ENCODE data around the gene NID1.

Gene NID1

DNA sequence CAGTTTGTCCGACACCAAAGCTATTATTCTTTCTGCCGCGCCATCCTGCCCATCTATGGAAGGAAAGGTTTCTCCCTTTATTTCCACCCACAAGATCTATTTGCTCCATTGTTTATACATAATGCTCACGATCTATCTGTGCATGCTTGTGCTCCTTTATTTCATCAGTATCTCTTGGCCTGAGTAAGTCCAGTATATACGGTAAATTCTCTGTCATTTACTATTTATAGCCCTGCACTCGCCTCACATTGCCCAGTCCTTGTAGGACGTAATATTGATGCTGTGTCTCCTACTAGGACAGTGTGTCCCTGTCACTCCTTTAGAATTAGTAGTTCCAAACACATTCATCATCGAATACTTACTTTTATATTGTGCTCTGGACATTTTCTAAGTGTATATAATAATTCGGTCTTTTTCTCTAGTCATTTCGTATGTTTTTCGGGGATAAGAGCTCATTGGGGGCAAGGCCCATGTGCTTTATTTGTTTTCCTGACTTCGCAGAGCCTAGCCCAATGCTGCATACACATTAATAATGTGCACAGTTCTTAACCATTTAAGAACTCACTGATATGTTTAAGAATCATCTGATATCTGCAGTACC, 3.1 kb upstream of the NID1 start:
- no peak for DNase-seq (ENCODE audit: low read depth, low spot score)

DNA sequence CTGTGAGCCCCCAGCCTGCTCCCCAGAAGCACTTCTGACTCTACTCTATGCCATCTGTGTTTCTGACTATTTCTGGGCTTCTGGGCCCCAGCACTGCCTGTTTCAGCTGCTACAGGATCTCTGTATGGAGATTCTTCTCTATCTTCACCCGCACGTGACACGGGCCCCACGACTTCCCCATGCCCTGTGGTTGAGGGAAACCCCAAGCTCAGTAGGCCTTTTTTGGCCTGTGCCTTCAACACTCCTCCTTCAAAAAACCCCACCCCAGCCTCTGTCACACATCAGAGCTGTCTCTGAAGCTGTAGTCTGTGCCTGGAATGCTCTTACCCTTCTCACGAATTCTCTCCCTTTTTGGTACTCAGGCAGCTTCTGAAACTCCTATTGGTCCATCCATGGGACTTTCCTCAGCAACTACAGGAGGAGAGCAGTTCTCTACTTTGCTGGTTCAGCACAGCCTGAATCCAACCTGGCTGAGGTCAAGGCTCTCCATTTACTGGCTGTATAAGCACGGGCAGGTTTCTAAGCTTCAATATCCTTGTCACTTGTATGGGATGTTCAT, 2.0 kb upstream of the NID1 start:
- DNase-seq (ENCODE audit: low read depth, low spot score): no peak

DNA sequence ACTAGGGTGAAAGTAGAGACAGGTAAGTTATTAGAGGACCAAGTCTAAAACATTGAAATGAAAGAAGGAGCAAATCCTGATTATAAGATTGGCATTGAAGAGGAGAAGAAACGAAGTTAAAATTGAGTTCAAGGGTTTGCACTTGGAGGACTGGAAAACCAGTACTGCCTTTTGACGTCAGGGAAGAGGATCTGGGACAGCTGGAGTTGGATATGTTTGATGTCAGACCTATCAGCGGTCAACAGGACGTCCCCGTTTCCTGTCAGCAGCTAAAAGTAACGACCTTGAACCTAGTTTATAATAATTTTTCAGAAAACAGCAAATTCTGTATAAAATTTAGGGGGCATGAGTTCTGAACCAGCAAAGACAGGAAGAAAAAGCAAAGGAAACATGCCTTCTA, 1.2 kb upstream of the NID1 start:
- DNase-seq (ENCODE audit: low read depth, low spot score): no peak

DNA sequence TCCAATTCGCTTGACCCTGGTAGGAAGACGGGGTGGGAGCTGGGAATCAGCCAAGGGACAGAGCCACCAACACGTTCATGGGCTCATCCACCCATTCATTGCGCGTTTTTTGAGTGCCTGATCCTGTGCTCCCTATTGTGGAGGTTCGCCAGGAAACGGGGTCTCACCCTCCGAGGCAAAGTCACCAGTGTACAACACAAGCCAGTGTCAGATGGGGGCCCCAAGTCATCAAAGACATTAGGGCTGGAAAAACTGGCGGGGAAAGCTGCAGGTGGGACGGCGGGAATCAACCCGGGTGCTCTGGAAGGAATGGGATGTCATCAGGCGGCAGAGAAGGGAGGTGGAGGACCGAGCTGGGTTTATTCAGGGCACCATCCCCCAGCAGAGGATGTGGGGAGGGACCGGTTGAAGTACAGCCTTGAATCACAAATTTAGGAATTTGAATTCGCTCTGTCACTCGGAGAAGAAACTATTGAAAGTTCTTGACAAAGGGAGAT, 667 bp upstream of the NID1 start:
- no peak for DNase-seq (ENCODE audit: low read depth, low spot score)

DNA sequence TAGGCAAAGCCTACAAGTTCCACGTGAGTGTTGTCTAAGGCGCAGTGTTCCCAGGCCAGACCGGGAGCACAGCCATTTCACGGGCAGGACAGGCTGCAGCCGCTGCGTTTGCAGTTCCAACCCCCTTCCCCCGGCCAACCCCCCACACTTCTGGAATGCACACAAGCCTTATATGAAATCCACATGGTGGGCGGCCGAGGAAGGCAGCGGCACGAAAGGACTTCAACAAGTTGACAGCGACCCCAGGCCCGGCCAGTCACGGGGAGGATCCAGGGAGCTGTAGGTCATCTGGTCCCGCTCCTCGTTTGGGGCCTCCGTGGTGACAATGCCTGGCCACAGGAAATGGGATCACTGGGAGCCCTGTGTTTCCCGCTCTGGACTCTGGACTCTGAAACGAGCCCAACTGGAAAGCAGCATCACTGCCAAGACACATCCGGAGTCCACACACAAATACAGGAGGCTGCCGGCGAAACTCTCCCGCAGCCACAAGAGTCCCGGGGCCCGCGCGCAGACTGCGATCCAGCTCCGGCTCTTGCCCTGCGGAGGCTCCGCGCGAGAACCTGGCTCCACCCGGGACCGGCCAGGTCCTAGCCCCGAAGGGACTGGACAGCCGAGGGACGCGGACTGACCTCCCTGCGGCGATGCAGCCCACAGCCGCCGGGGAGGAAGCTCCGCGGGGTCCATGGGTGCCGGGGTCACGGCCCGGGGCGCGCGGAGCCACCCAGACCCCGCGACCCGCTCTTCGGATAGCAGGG, 794 bp downstream of the NID1 start:
- no peak for DNase-seq (ENCODE audit: low read depth, low spot score)

DNA sequence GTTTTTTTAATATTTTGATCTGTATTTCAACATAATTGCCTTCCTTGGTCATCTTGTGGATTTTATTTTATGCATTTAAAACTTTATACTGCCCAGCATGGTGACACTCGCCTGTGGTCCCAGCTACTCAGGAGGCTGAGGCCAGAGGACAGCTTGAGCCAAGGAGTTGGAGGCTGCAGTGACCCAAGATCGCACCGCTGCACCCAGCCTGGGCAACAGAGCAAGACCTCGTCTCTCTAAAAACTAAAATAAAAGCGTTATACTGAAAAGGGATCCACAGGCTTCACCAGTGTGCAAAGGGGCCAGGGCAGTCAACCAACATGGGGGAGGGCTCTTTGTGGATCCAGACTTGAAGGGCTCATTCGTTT, 1.4 kb downstream of the NID1 start:
- DNase-seq (ENCODE audit: low read depth, low spot score): no peak

DNA sequence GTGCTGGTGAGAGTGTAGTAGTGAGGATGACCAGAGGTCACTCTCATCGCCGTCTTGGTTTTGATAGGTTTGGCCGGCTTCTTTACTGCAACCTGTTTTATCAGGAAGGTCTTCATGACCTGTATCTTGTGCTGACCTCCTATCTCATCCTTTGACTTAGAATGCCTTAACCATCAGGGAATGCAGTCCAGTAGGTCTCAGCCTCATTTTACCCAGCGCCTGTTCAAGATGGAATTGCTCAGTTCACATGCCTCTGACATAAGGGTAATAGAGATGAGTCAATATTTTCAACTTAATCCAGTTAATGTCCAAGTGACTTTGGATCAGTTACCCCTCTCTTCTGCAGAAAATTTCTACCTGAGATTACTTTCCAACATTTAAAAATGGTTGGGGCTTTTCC, 4.6 kb downstream of the NID1 start:
- DNase-seq (ENCODE audit: low read depth, low spot score): no peak

DNA sequence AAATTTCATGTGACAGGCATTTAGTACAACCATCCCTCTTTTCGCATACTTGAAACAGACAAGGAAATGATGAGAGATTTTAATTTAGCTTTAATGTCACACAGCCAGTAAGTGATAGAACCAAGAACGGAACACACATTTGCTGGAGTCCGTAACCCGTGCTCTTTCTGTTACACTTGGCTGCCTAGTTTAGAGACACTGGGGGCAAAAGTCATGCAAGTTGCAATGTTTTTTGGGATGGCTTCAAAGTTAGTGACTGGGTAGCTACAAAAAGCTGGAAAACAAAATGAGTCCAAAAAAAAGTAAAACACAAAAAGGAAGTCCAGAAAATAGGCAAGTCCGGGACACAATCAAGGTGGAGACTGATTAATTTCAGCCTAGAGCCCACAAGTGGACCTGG, 5.9 kb downstream of the NID1 start:
- DNase-seq (ENCODE audit: low read depth, low spot score): no peak

DNA sequence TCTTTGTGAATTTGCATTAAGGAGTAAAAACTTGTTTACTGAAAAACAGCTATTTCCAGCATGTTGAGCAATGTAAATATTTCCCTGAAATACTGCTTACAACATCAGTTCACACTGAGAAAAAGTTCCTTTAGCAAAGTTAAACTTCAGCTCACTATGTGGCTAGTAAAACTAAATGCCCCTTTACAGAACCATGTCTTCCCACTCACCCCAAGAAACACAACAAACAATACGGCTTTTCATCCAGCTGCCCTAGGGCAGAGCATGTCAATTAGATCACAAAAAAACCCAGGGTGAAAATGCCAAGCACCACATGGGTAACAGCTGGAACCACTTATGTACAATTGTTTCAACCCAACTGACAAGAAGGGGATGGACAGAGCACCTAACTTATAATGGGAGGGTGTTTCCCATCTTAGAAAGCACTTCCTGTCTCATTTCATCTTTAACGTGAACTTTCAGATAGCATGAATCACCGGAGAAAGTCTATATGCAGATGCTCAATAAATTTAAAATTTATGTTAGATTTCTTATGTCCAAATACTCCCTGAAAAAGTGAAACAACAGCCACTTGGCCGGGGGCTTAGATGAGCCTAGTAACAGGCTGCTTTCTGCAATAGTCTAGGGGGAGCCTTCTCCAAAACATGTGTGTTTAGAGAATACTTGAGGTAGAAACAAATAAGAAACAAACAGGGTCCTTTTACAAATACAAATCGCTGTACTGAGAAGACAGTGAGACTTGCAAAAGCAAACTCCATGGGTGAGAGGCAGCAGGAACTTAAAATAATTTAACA, 6.6 kb downstream of the NID1 start:
- no peak for DNase-seq (ENCODE audit: low read depth, low spot score)

DNA sequence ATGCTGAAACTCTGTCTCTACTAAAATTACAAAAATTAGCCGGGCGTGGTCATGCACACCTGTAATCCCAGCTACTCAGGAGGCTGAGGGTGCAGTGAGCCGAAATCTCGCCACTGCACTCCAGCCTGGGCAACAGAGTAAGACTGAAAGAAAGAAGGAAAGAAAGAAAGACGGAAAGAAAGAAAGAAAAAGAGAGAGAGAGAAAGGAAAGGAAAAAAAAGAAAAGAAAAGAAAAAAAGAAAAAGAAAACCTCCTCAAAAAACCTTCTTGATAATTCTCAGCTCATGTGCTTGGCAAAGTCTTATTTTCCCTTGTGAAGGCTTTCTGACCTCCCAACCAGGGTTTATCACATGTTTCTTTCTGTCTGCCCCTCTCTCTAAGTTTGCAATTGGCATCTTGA, 7.3 kb downstream of the NID1 start:
- no peak for DNase-seq (ENCODE audit: low read depth, low spot score)

DNA sequence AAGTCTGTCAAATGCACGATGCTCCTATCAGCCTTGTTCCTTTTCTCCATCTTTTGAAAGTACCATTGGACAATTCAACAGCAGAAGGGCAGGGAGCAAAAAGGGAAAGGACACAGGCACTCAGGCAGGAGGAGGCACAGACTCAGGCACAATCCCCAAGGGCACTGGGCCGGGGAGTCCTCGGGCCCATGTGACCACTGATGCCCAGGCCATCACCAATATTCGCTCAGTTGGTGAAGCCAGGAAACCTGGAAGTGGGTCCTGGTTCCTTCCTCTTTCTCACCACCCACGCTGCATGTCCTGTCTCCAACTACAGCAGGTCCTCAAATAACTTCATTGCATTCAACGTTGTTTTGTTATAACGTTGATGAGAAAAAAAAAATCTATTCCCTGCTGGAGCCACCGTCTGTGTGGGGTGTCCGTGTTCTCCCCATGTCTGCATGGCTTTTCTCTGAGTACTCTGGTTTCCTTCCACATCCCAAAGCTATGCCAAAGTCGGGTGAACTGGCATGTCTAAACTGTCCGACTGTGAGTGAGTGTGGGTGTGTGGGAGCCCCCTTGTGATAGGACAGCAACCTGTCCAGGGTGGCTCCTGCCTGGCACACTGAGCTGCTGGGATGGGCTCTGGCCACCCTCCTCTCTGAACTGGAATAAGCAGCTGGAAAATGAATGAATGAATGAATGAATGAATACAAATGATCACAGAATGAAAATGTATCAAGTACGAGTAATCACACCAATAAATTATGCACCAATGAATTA, 12.5 kb downstream of the NID1 start:
- no peak for DNase-seq (ENCODE audit: low read depth, low spot score)

DNA sequence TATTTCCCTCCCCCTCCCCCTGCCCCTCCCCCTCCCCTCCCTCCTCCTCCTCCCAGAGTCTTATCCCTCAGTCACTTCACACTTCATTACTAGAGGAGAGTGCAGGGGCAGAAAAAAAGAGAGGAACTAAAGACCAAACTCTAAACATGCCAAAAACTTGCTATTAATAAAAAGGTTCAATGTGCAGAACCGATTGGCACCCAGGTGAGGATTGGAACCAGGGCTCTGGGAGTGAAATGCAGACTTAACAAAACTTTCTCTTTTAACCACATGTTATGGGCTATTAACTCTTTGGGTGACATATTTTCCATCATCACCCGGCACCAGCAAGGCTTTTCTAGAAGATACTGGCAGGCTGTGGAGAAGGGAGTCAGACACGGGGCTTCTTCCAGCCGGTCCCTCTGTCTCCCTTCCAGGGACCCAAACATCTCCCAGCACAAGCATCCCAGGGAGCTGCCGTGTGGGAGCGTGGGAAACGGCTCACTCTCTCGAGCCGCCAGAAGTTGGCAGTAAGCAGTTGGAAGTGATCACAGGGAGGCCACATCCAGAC, 13.6 kb downstream of the NID1 start:
- no peak for DNase-seq (ENCODE audit: low read depth, low spot score)

DNA sequence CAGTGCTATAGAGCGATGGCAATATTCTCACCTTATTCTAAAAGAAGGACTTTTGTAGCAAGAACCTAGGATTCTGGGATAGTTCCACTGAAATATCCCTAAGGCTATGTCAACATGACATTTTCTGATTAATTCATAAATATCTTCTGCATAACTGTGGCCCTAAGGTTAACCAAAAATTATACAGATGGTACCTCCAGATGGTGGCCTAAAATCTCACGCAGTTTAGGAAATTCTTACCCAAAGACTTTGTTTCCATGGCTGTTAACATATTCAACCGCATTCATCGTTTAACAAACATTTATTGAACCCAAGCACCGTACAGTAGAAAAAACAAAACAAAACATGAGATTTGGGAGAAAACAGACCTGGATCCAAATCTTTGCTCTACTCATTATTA, 19.1 kb downstream of the NID1 start:
- no peak for DNase-seq (ENCODE audit: low read depth, low spot score)

DNA sequence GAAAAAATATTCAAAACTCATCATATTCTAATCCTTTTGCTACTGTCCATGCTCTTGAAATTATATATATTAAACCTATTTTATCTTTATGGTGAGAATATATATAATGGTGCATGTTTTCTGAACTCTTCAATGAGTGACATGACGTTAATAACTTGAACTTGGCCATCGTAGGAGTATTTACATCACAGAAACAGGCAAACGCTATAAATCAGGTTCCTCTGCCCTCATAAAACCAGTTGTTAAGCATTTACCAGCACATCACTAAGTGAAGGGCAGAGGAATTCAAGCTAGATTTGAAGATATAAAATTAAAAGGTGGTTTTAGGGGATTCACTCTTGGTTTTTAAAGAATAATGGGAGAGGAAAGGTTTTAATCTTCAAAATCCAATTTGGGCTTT, 20.5 kb downstream of the NID1 start:
- no peak for DNase-seq (ENCODE audit: low read depth, low spot score)

DNA sequence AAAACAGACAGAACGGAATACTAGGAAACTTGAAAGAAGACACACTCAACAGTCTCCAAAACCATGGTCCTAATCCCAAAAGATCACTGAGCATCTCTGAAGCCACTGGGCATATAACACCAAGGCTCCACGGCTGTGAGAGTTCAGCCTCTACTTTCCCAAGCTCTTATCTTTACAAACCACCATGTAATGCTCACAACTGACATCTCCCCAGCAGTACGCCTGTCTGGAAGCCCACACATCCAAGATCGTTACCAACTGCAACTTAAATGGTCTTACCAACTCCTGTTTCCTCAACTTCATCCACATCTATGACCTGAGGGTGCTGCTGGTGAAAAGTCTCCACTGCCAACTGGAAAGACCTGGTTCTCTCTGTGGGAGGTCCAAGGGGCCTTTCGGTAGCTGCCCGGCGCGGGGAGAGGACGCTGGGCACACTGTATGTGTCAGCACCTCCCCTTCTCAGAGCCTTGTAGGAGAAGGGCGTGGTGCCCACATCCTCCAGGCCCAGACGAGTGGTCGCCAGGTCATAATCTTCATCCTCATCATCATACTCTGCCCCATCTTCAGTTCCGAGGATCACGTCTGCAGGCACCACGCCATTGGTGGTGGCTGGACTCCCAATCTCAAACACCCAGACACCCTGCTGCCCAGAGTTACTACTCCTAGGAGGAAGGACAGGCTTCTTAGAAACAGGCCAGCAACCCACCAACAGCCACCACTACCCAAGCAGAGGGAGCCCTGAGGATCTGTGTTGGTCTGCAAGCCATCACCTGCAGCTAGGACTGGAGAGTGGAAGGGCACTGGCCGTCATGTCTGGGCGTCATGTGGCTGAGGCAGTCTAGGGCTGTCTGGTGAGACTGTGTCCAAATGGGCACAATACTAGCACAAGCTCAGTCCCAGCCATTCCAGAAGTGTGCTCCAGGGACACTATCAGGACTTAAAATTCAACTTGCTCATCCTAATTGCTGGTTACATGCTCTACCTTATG, 23.0 kb downstream of the NID1 start:
- no peak for DNase-seq (ENCODE audit: low read depth, low spot score)

DNA sequence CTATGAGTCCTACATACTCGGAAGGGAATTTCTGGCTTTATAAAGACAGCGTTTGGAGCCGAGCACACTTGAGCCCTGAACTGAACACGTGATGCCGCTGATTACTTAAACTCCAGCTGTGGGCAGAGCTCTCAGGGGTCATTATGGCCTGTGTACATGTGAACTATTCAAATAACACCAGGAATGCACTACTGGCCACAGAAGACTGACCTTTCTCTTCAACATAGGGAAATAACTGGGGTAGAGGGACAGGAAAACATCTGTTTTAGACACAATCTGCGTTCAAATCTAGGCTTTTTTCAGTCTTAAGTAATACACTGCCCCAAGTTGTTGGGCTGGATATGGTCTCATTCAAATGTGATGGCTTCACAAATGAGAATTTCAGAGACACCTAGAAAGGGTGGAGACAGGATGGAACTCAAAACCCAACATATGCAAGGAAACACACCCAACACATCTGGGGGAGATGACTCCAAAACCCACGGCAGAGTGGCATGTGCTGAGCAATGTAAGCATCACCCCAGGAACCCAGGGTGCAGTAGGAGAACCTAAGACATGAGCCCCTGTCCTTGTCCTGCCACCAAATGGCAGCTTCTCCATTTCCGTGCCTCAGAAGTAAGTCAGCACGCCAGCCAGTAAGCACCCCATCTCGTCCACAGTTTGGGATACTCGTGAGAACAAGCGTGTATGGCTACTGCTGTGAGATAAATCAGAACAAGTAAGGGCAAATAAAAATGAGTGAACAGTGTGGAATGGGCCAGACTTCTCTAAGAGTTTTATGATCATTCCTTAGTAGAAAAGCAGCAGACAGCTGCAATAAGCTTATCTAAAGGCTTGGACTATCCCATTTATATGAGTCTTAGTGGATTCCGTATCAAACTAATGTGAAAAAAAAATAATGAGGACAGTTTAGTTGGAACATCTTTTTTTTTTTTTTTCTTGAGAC, 24.9 kb downstream of the NID1 start:
- no peak for DNase-seq (ENCODE audit: low read depth, low spot score)

DNA sequence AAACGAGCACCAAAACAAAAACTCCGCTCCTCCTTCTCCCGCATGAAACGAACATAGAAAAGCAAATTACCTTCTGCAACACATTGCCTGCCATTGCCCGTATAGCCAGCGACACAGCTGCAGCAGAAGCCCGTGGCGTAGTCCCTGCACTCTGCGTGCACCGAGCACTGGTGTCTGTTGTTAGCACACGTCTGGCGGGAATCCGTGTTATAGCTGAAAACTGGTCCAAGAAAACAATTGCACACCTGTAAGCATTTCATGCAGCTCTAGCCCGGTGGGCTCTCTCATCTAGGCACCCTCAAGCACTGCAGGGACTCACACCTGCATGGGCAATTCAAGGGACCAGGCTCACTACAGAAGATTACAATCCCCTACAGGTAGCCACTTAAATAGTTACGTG, 26.9 kb downstream of the NID1 start:
- no peak for DNase-seq (ENCODE audit: low read depth, low spot score)

DNA sequence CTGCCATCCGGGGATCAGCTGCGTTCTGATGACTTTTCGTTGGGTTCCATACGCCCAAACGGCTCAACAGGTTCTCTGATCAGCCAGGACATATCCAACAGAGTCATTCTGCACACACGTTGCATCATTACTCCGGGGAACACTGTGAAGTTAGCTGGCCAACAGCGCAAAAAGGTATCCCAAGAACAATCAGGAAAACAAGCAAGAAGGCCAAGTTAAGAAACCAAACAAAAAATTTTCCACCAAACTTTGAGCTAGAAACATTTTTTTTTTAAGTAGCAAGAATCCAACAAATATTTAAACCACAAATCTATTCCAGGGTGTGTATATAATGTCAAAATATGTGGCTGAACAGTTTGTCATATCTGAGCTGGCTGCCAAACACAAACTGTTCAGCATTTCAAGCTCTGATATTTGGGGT, 29.2 kb downstream of the NID1 start:
- no peak for DNase-seq (ENCODE audit: low read depth, low spot score)

DNA sequence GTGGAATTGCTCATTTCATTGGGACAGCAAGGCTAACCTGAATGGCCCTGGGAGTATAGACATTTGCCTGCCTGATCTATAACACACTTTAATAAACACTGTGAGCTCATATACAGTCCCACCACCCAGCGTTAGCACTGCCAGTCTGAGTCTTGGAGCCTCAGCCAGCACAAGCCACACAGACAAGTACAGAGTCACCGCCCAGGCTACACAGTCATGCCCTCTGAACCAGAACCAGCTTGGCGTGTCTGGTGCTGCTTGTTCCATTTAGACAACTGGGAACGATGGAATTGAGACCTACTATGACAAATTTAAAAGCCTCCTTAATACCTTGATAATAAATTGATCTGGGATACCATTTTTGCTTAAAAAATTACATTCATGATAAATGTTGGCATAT, 31.6 kb downstream of the NID1 start:
- no peak for DNase-seq (ENCODE audit: low read depth, low spot score)

Measured in iPS DF 19.7 (cell line).